Measurements from ENCODE around the gene ARHGAP44. TPM values are rescaled to one million over a fixed set of nuclear protein-coding genes. Genes with fewer than 3 reads are reported as not detected.
A peak's percentile ranks its signal among the peaks of the same experiment; 100 is the strongest.

ARHGAP44 gene
- total RNA-seq, 1 donor: 1.3 TPM

DNA sequence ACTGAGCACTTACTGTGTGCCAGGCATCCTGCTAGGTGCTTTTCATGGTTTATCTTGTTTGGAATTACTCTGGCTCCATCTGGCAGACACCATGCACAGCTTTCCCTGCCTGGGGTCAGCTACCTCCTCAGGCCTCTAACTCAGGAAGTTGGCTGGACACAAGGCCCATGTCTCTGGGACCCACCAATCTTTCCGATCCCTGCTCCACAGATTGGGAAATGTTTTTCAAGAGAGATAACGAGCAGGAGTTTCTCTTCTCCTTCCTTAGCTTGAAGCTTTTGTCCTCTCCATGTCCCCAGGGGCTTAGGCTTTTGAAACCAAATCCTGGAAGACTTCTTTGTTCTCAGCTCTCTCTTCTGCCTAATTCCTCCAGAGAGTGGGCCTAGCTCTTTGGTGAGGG is 240.0 kb downstream of the ARHGAP44 start:
- no peak for DNase-seq (ENCODE audit: low read depth)
- TF ChIP-seq, protein P1, sequence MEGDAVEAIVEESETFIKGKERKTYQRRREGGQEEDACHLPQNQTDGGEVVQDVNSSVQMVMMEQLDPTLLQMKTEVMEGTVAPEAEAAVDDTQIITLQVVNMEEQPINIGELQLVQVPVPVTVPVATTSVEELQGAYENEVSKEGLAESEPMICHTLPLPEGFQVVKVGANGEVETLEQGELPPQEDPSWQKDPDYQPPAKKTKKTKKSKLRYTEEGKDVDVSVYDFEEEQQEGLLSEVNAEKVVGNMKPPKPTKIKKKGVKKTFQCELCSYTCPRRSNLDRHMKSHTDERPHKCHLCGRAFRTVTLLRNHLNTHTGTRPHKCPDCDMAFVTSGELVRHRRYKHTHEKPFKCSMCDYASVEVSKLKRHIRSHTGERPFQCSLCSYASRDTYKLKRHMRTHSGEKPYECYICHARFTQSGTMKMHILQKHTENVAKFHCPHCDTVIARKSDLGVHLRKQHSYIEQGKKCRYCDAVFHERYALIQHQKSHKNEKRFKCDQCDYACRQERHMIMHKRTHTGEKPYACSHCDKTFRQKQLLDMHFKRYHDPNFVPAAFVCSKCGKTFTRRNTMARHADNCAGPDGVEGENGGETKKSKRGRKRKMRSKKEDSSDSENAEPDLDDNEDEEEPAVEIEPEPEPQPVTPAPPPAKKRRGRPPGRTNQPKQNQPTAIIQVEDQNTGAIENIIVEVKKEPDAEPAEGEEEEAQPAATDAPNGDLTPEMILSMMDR (IDR thresholded peaks at IDR 0.05; ENCODE audit: insufficient read depth, low read depth, low read length): no peak
- H3K4me3 ChIP-seq (ENCODE audit: low read depth, low read length): no peak overlapping the region

DNA sequence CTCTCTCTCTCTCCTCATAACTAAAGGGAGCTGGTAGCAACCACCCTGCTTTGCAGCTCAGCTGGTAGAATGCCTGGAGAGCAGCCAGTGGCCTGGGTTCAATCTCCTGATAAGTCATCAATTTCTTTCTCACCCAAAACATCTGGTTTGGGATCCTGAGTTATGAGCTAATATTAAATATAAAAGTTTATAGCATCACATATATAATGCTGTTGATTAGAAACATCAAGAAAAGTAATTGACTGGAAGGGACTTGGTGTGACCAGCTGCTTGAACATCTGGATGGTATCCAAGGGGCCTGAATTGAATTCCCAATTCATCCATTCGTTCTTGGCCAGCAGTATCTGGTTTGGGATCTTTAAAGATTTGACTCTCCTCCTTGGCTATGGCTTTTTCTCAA is 240.8 kb downstream of the ARHGAP44 start:
- TF ChIP-seq, protein P1 (IDR thresholded peaks at IDR 0.05; ENCODE audit: insufficient read depth, low read depth, low read length): no peak
- H3K4me3 ChIP-seq (ENCODE audit: low read depth, low read length): no peak overlapping the region
- no peak for DNase-seq (ENCODE audit: low read depth)

DNA sequence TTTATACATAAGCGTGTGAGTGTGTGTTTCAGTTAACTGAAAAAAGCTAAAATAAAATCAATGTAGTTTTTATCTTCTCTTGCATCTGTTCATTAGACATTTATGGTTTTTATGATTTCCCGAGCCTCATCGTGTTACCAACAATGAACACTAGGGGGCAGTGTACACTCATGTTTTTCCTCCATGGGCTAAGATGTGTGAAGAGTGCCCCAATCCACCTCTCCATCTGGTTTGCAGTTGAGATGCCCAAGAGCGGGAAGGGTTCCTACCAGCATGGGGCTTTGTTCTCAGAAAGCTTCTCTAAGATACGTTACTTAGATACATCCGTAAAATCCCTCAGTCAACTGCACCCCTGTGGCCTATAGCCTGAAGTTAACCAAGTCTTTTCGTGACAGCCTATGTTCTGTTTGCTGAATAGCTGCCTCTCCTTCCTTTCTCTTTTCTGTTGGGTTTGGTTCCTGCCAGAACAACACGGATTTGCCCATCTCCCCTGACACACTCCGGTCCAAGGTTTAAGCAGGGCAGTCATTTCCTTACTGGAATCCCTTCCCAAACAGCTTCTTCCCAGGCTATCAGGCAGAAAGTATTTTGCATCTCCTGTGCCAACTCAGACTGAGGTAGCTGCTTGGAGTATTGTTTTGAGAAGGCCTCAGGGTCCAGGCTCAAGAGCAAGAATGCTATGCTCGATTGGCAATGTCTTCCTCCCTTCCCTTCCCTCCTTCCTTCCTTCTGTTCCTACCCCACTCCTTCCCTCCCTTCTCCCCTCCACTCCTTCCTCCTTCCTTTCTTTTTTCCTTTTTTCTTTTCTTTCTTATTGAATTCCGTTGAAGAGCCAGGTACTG is 241.4 kb downstream of the ARHGAP44 start:
- DNase-seq (ENCODE audit: low read depth): peak; percentile 49
- TF ChIP-seq, protein P1 (IDR thresholded peaks at IDR 0.05; ENCODE audit: insufficient read depth, low read depth, low read length): peak; percentile 84
- H3K4me3 ChIP-seq (ENCODE audit: low read depth, low read length): no peak overlapping the region

DNA sequence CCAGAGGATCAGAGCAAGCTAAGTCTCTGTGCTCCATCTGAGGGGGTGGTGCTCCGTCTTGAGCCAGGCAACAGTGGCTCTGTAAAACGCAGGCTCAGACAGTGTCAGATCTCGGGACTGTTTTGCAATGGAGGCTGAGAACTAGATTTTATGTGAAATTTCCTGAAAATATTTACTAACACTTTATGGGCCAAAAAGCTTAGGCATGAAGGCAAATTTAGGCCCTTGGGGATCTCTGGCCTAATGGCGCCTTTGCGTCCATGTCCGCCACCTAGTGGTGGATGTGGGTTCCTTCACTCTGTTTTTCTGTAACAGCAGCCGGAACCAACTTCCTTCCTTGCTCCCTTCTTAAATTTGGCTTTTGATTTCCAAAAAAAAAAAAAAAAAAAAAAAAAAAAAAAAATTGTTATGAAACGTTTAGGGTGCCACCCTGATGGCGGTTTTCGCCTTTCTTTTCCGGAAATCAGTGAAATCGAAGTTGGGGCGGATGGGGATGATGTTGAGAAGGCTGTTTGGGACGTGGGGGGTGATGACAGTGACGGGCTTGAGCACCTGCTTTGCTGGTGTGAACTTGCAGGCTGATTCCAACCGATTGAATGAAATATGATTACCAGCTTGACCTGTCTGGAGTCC is 242.5 kb downstream of the ARHGAP44 start:
- H3K4me3 ChIP-seq (ENCODE audit: low read depth, low read length): no peak overlapping the region
- DNase-seq (ENCODE audit: low read depth): peak; percentile 55
- TF ChIP-seq, protein P1 (IDR thresholded peaks at IDR 0.05; ENCODE audit: insufficient read depth, low read depth, low read length): peak; percentile 87

DNA sequence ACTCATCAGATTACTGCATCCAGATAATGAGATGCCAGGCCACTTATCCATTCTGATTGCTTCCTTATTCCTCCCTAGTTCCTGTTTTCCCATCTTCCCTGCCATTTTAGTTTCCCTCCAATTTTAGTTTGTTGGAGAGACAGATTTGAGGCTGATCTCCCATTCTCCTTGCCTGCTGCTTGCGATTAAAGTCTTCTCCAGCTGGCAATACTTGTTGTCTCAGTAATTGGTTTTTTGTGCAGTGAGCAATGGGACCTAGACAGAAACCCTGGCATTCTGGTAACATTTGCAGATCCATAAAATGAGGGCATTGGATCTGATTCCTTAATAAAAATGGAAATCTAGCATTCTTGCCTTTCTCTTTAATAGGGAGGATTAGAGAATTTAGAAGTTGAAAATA is 246.1 kb downstream of the ARHGAP44 start:
- H3K4me3 ChIP-seq (ENCODE audit: low read depth, low read length): no peak overlapping the region
- no peak for DNase-seq (ENCODE audit: low read depth)
- TF ChIP-seq, protein P1 (IDR thresholded peaks at IDR 0.05; ENCODE audit: insufficient read depth, low read depth, low read length): no peak

DNA sequence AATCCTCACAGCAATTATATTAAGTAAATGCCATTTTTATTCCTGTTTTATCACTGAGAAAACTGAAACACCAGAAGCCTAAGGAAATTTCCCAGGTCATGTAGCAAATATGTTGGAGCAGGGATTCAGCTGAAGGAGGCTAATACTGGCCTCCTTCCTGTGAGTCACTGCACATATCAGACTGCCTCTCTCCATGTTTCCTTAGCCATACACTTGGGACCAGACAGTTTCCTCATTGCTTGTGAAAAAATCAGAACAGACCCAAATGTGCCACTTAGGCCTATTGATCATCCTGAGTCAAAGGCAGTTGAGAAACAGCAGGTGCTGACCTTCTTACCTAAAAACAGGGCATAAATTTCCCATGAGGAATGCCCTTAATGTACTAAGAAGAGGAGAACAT is 247.5 kb downstream of the ARHGAP44 start:
- no peak for DNase-seq (ENCODE audit: low read depth)
- TF ChIP-seq, protein P1 (IDR thresholded peaks at IDR 0.05; ENCODE audit: insufficient read depth, low read depth, low read length): no peak
- no peak overlapping the region for H3K4me3 ChIP-seq (ENCODE audit: low read depth, low read length)
